Stimulated activated CD8-positive, alpha-beta memory T cell treated with anti-CD3 and anti-CD28 coated beads, Interleukin-4, amount 100 ng/mL, for 24 hours (primary cell): ENCODE results near the gene CHD5.

Experiments used
- DNase-seq: peaks from one replicate; pipeline ENCODE4 v3.0.0-alpha.2; 2020; ENCODE audit warnings: low read depth

The CHD5 gene

GRCh38 chr1:6098303-6099215, 81.6 kb downstream of the CHD5 start:
- DNase-seq = no peak

GRCh38 chr1:6097824-6098223, 82.3 kb downstream of the CHD5 start:
- DNase-seq = no peak

GRCh38 chr1:6097117-6097595, 83.0 kb downstream of the CHD5 start:
- no peak for DNase-seq

- DNase-seq = no peak
Measured at GRCh38 chr1:6096243-6097116, 83.6 kb downstream of the CHD5 start.

GRCh38 chr1:6095511-6096242, 84.4 kb downstream of the CHD5 start:
- no peak for DNase-seq

- no peak for DNase-seq
Measured at GRCh38 chr1:6094801-6095505, 85.2 kb downstream of the CHD5 start.

- DNase-seq = no peak
Measured at GRCh38 chr1:6094246-6094645, 85.9 kb downstream of the CHD5 start.

GRCh38 chr1:6093611-6094010, 86.5 kb downstream of the CHD5 start:
- DNase-seq = no peak

- no peak for DNase-seq
Measured at GRCh38 chr1:6093071-6093470, 87.0 kb downstream of the CHD5 start.

GRCh38 chr1:6092211-6092610, 87.9 kb downstream of the CHD5 start:
- no peak for DNase-seq

GRCh38 chr1:6091823-6092109, 88.4 kb downstream of the CHD5 start:
- DNase-seq = no peak

- DNase-seq = no peak
Measured at GRCh38 chr1:6090996-6091822, 88.9 kb downstream of the CHD5 start.

GRCh38 chr1:6090288-6090687, 89.8 kb downstream of the CHD5 start:
- no peak for DNase-seq

- no peak for DNase-seq
Measured at GRCh38 chr1:6088956-6089355, 91.2 kb downstream of the CHD5 start.

GRCh38 chr1:6087958-6088357, 92.2 kb downstream of the CHD5 start:
- DNase-seq = no peak

- DNase-seq = no peak
Measured at GRCh38 chr1:6087377-6087772, 92.7 kb downstream of the CHD5 start.

GRCh38 chr1:6086762-6087376, 93.3 kb downstream of the CHD5 start:
- no peak for DNase-seq

- DNase-seq = no peak
Measured at GRCh38 chr1:6086358-6086757, 93.8 kb downstream of the CHD5 start.

GRCh38 chr1:6085666-6086065, 94.5 kb downstream of the CHD5 start:
- no peak for DNase-seq

GRCh38 chr1:6084781-6085495, 95.2 kb downstream of the CHD5 start:
- no peak for DNase-seq
